WTC11 (cell line): ENCODE results near the gene PDIK1L. TPM values are rescaled to one million over a fixed set of nuclear protein-coding genes. Genes with fewer than 3 reads are reported as not detected.

ENCODE experiments used
- ATAC-seq: fragments of 200-7000 bp; cut with Tn5 transposase; 2 replicates; pipeline ENCODE4 v1.10.0; 2021; ENCODE audit warnings: mild to moderate bottlenecking, moderate library complexity
- CTCF ChIA-PET: fragments of 300-600 bp; sonication (Branson Sonifier 250); formaldehyde crosslinking; loops from one replicate; lab custom pipeline; 2021; ENCODE audit warnings: antibody characterized with exemption; lab: Charles Lee
- POLR2A ChIA-PET: fragments of 350-600 bp; sonication (Branson Sonifier 250); formaldehyde crosslinking; loops from one replicate; lab custom pipeline; 2021; ENCODE audit warnings: antibody characterized with exemption; lab: Charles Lee
- DNase-seq: peaks from one replicate; pipeline ENCODE4 v3.0.0; 2021; ENCODE audit warnings: low spot score
- H3K27ac Mint-ChIP-seq: 2 replicates; pipeline ENCODE4 v1.8.0; 2021; ENCODE audit warnings: mixed read lengths
- H3K27me3 Mint-ChIP-seq: 2 replicates; pipeline ENCODE4 v1.8.0; 2021; ENCODE audit warnings: low read depth, mild to moderate bottlenecking, moderate library complexity, mixed read lengths
- H3K36me3 Mint-ChIP-seq: 2 replicates; pipeline ENCODE4 v1.8.0; 2021; ENCODE audit warnings: mixed read lengths
- H3K4me1 Mint-ChIP-seq: 2 replicates; pipeline ENCODE4 v1.8.0; 2022; ENCODE audit warnings: mixed read lengths
- H3K4me3 Mint-ChIP-seq: 2 replicates; pipeline ENCODE4 v1.8.0; 2021; ENCODE audit warnings: mild to moderate bottlenecking, moderate library complexity, mixed read lengths
- H3K9me3 Mint-ChIP-seq: 2 replicates; pipeline ENCODE4 v1.8.0; 2021; ENCODE audit warnings: mixed read lengths
- ATF1 ChIP-seq: sonication (generic); formaldehyde crosslinking; IDR thresholded peaks from 2 replicates; pipeline ENCODE4 v1.8.1; 2023; ENCODE audit warnings: mild to moderate bottlenecking, moderate library complexity, missing genetic modification reagents
- ATF6 ChIP-seq: sonication (generic); formaldehyde crosslinking; IDR thresholded peaks from 2 replicates; pipeline ENCODE4 v1.8.1; 2023; ENCODE audit warnings: mild to moderate bottlenecking, missing genetic modification reagents
- CBFB ChIP-seq: sonication (generic); formaldehyde crosslinking; IDR thresholded peaks from 2 replicates; pipeline ENCODE4 v1.8.1; 2022; ENCODE audit warnings: mild to moderate bottlenecking, low read depth, missing genetic modification reagents
- CREM ChIP-seq: sonication (generic); formaldehyde crosslinking; IDR thresholded peaks from 2 replicates; pipeline ENCODE4 v1.8.1; 2022; ENCODE audit warnings: mild to moderate bottlenecking, missing genetic modification reagents, moderate library complexity
- E2F4 ChIP-seq: sonication (generic); formaldehyde crosslinking; IDR thresholded peaks from 2 replicates; pipeline ENCODE4 v1.8.1; 2022; ENCODE audit warnings: low read depth, mild to moderate bottlenecking, moderate library complexity, missing genetic modification reagents, borderline replicate concordance
- ERG ChIP-seq: fragments of 250-450 bp; sonication (Bioruptor Pico); IDR thresholded peaks from 2 replicates; pipeline ENCODE4 v1.8.0; 2021; ENCODE audit warnings: mild to moderate bottlenecking
- ETV6 ChIP-seq: sonication (generic); formaldehyde crosslinking; IDR thresholded peaks from 2 replicates; pipeline ENCODE4 v1.8.1; 2022; ENCODE audit warnings: mild to moderate bottlenecking, missing genetic modification reagents
- FOXP1 ChIP-seq: sonication (generic); formaldehyde crosslinking; IDR thresholded peaks from 2 replicates; pipeline ENCODE4 v1.8.0; 2022; ENCODE audit warnings: missing genetic modification reagents, mild to moderate bottlenecking, moderate library complexity, borderline replicate concordance
- GABPB1 ChIP-seq: sonication (generic); formaldehyde crosslinking; IDR thresholded peaks from 2 replicates; pipeline ENCODE4 v1.8.1; 2023; ENCODE audit warnings: mild to moderate bottlenecking, missing genetic modification reagents
- MXD4 ChIP-seq: fragments of 250-450 bp; sonication (Bioruptor Pico); IDR thresholded peaks from 2 replicates; pipeline ENCODE4 v1.8.0; 2021; ENCODE audit warnings: mild to moderate bottlenecking, moderate library complexity, borderline replicate concordance
- NFE2L1 ChIP-seq: sonication (generic); formaldehyde crosslinking; IDR thresholded peaks from 2 replicates; pipeline ENCODE4 v1.8.1; 2023; ENCODE audit warnings: missing genetic modification reagents
- NR1H2 ChIP-seq: sonication (generic); formaldehyde crosslinking; IDR thresholded peaks from 2 replicates; pipeline ENCODE4 v1.9.0; 2021; ENCODE audit warnings: mild to moderate bottlenecking, moderate library complexity, missing genetic modification reagents
- OVOL2 ChIP-seq: fragments of 250-450 bp; sonication (Bioruptor Pico); IDR thresholded peaks from 2 replicates; pipeline ENCODE4 v1.9.0; 2021; ENCODE audit warnings: mild to moderate bottlenecking, borderline replicate concordance
- SMAD3 ChIP-seq: sonication (generic); formaldehyde crosslinking; IDR thresholded peaks from 2 replicates; pipeline ENCODE4 v1.8.0; 2022; ENCODE audit warnings: missing genetic modification reagents, mild to moderate bottlenecking, borderline replicate concordance
- ZNF532 ChIP-seq: fragments of 250-450 bp; sonication (Bioruptor Pico); IDR thresholded peaks from 2 replicates; pipeline ENCODE4 v1.9.0; 2021; ENCODE audit warnings: mild to moderate bottlenecking, borderline replicate concordance
- ZNF671 ChIP-seq: fragments of 250-450 bp; sonication (Bioruptor Pico); IDR thresholded peaks from 2 replicates; pipeline ENCODE4 v1.8.0; 2021; ENCODE audit warnings: mild to moderate bottlenecking
- total RNA-seq: library from RNA; stranded (reverse); gene quantifications from 3 replicates; pipeline ENCODE4 v1.2.3, GENCODE V29; 2021
- TF ChIP-seq, protein P1 (sequence below): sonication (generic); formaldehyde crosslinking; IDR thresholded peaks from 2 replicates; pipeline ENCODE4 v1.8.1; 2023; ENCODE audit warnings: mild to moderate bottlenecking, moderate library complexity, missing genetic modification reagents
- TF ChIP-seq, protein P2 (sequence below): sonication (generic); formaldehyde crosslinking; IDR thresholded peaks from 2 replicates; pipeline ENCODE4 v1.8.1; 2022; ENCODE audit warnings: low read depth, missing genetic modification reagents, borderline replicate concordance
- TF ChIP-seq, protein P3 (sequence below): fragments of 200-600 bp; IDR thresholded peaks from 2 replicates; pipeline ENCODE4 v1.8.0; 2022; ENCODE audit warnings: antibody characterized with exemption
- TF ChIP-seq, protein P4 (sequence below): sonication (generic); formaldehyde crosslinking; IDR thresholded peaks from 2 replicates; pipeline ENCODE4 v1.8.1; 2022; ENCODE audit warnings: mild to moderate bottlenecking, missing genetic modification reagents, moderate library complexity, borderline replicate concordance

PDIK1L gene
- total RNA-seq, 1 experiment from 2014 or later: 5.5 TPM

- Mint-ChIP-seq H3K36me3 (no peaks in the 10 kb centered on the region), H3K9me3 (no peaks in the 10 kb centered on the region), H3K27me3 (peaks cover 5% of the 10 kb centered on the region), H3K4me1 (peaks cover 36% of the 10 kb centered on the region), H3K4me3 (no peak overlapping the region), H3K27ac (no peak overlapping the region)
- POLR2A ChIA-PET: no interaction called here
- ATAC-seq (no peak), DNase-seq (no peak)
- CTCF ChIA-PET: interaction anchor here (2.3 to 2.8 kb wide), 2 partner anchors 48 to 73 kb away, joined by 4 to 13 read pairs; partner anchors contain the start of gene ZNF593
- TF ChIP-seq ATF6 (CRISPR knock-in tag): no peak
- no peak for TF ChIP-seq GABPB1 (CRISPR knock-in tag)
- no peak for TF ChIP-seq ETV6
- no peak for TF ChIP-seq E2F4 (CRISPR knock-in tag)
- no peak for TF ChIP-seq NR1H2 (CRISPR knock-in tag)
- TF ChIP-seq, protein P1, sequence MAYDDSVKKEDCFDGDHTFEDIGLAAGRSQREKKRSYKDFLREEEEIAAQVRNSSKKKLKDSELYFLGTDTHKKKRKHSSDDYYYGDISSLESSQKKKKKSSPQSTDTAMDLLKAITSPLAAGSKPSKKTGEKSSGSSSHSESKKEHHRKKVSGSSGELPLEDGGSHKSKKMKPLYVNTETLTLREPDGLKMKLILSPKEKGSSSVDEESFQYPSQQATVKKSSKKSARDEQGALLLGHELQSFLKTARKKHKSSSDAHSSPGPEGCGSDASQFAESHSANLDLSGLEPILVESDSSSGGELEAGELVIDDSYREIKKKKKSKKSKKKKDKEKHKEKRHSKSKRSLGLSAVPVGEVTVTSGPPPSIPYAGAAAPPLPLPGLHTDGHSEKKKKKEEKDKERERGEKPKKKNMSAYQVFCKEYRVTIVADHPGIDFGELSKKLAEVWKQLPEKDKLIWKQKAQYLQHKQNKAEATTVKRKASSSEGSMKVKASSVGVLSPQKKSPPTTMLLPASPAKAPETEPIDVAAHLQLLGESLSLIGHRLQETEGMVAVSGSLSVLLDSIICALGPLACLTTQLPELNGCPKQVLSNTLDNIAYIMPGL (CRISPR knock-in tag): no peak
- no peak for TF ChIP-seq ZNF532
- no peak for TF ChIP-seq SMAD3 (CRISPR knock-in tag)
- no peak for TF ChIP-seq OVOL2
- no peak for TF ChIP-seq CBFB (CRISPR knock-in tag)
- TF ChIP-seq, protein P2, sequence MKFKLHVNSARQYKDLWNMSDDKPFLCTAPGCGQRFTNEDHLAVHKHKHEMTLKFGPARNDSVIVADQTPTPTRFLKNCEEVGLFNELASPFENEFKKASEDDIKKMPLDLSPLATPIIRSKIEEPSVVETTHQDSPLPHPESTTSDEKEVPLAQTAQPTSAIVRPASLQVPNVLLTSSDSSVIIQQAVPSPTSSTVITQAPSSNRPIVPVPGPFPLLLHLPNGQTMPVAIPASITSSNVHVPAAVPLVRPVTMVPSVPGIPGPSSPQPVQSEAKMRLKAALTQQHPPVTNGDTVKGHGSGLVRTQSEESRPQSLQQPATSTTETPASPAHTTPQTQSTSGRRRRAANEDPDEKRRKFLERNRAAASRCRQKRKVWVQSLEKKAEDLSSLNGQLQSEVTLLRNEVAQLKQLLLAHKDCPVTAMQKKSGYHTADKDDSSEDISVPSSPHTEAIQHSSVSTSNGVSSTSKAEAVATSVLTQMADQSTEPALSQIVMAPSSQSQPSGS (CRISPR knock-in tag): no peak
- no peak for TF ChIP-seq FOXP1 (CRISPR knock-in tag)
Measured at GRCh38 chr1:26096471-26096870, 15.2 kb upstream of the PDIK1L start.

GRCh38 chr1:26097696-26098095, 13.9 kb upstream of the PDIK1L start:
- CTCF ChIA-PET: interaction anchor here (0.6 to 0.7 kb wide), 4 partner anchors 98 to 762 kb away, joined by 3 to 5 read pairs (median 3); no protein-coding TSS in a partner anchor
- no peak for DNase-seq
- Mint-ChIP-seq H3K4me1 (peaks cover 27% of the 10 kb centered on the region), H3K4me3 (no peak overlapping the region), H3K27ac (no peak overlapping the region), H3K27me3 (peaks cover 4% of the 10 kb centered on the region), H3K9me3 (no peaks in the 10 kb centered on the region), H3K36me3 (no peaks in the 10 kb centered on the region)
- POLR2A ChIA-PET: no interaction called here
- no peak for ATAC-seq
- no peak for TF ChIP-seq ATF1 (CRISPR knock-in tag)
- TF ChIP-seq, protein P3, sequence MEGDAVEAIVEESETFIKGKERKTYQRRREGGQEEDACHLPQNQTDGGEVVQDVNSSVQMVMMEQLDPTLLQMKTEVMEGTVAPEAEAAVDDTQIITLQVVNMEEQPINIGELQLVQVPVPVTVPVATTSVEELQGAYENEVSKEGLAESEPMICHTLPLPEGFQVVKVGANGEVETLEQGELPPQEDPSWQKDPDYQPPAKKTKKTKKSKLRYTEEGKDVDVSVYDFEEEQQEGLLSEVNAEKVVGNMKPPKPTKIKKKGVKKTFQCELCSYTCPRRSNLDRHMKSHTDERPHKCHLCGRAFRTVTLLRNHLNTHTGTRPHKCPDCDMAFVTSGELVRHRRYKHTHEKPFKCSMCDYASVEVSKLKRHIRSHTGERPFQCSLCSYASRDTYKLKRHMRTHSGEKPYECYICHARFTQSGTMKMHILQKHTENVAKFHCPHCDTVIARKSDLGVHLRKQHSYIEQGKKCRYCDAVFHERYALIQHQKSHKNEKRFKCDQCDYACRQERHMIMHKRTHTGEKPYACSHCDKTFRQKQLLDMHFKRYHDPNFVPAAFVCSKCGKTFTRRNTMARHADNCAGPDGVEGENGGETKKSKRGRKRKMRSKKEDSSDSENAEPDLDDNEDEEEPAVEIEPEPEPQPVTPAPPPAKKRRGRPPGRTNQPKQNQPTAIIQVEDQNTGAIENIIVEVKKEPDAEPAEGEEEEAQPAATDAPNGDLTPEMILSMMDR: no peak
- TF ChIP-seq CREM (CRISPR knock-in tag): no peak
- no peak for TF ChIP-seq ZNF671
- no peak for TF ChIP-seq NFE2L1 (CRISPR knock-in tag)
- TF ChIP-seq ERG (CRISPR knock-in tag): no peak
- TF ChIP-seq MXD4 (CRISPR knock-in tag): no peak
- TF ChIP-seq, protein P4, sequence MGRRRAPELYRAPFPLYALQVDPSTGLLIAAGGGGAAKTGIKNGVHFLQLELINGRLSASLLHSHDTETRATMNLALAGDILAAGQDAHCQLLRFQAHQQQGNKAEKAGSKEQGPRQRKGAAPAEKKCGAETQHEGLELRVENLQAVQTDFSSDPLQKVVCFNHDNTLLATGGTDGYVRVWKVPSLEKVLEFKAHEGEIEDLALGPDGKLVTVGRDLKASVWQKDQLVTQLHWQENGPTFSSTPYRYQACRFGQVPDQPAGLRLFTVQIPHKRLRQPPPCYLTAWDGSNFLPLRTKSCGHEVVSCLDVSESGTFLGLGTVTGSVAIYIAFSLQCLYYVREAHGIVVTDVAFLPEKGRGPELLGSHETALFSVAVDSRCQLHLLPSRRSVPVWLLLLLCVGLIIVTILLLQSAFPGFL: no peak
